Activated CD8-positive, alpha-beta memory T cell treated with anti-CD3 and anti-CD28 coated beads for 24 hours (primary cell): ENCODE data around the gene BACE1-AS.
A peak's percentile ranks its signal among the peaks of the same experiment; 100 is the strongest.
"Not testable (repeated sequence)": the region's sequence is repeated elsewhere in the genome, so short reads cannot be mapped to it uniquely, and the experiment has no call there.

Source experiments
- DNase-seq: peaks from one replicate; pipeline ENCODE4 v3.0.0-alpha.2; 2020

The BACE1-AS gene

GRCh38 chr11:117295438-117296137, 4.4 kb downstream of the BACE1-AS start:
- DNase-seq = no peak

- DNase-seq = no peak
Measured at GRCh38 chr11:117296881-117297280, 5.7 kb downstream of the BACE1-AS start.

- DNase-seq = no peak
Measured at GRCh38 chr11:117298195-117298594, 7.0 kb downstream of the BACE1-AS start.

GRCh38 chr11:117299351-117300282, 8.5 kb downstream of the BACE1-AS start:
- DNase-seq = no peak

GRCh38 chr11:117300283-117300663, 9.1 kb downstream of the BACE1-AS start:
- no peak for DNase-seq

- DNase-seq = no peak
Measured at GRCh38 chr11:117300773-117301172, 9.6 kb downstream of the BACE1-AS start.

GRCh38 chr11:117302228-117302627, 11.1 kb downstream of the BACE1-AS start:
- no peak for DNase-seq

- no peak for DNase-seq
Measured at GRCh38 chr11:117303101-117303500, 12.0 kb downstream of the BACE1-AS start.

- DNase-seq = no peak
Measured at GRCh38 chr11:117303646-117304315, 12.6 kb downstream of the BACE1-AS start.

- no peak for DNase-seq
Measured at GRCh38 chr11:117305145-117305544, 14.0 kb downstream of the BACE1-AS start.

GRCh38 chr11:117309310-117309709, 18.2 kb downstream of the BACE1-AS start:
- DNase-seq = no peak

- DNase-seq = no peak
Measured at GRCh38 chr11:117313091-117313490, 21.9 kb downstream of the BACE1-AS start.

GRCh38 chr11:117313828-117314768, 23.0 kb downstream of the BACE1-AS start:
- no peak for DNase-seq

- no peak for DNase-seq
Measured at GRCh38 chr11:117314840-117315239, 23.7 kb downstream of the BACE1-AS start.

- DNase-seq = peak; percentile 68
Measured at GRCh38 chr11:117315285-117316196, 24.4 kb downstream of the BACE1-AS start.

- DNase-seq = no peak
Measured at GRCh38 chr11:117316197-117316961, 25.2 kb downstream of the BACE1-AS start, which contains the start of gene BACE1. BACE1 (minus strand) TSS chr11:117316256; CDS start chr11:117315795, 461 bp downstream.

GRCh38 chr11:117318738-117319137, 27.6 kb downstream of the BACE1-AS start:
- DNase-seq = no peak

GRCh38 chr11:117319214-117319840, 28.2 kb downstream of the BACE1-AS start:
- DNase-seq = no peak

GRCh38 chr11:117327255-117327566, 36.1 kb downstream of the BACE1-AS start:
- not testable (repeated sequence) for DNase-seq
